Right atrium auricular region (tissue), 2 donors: ENCODE results near the gene HDGFL2. TPM values are rescaled to one million over a fixed set of nuclear protein-coding genes. Genes with fewer than 3 reads are reported as not detected.
A peak's percentile ranks its signal among the peaks of the same experiment; 100 is the strongest.

Source experiments
- DNase-seq: peaks from one replicate; pipeline ENCODE4 v3.0.0-alpha.2; 2019; ENCODE audit warnings: low spot score
- H3K27ac ChIP-seq, 2 donors: fragments of 200-600 bp; sonication (generic); 1 replicate in 1 of 2; 2 replicates in 1 of 2; pipeline ENCODE4 v1.5.1; 2016 to 2019
- H3K27me3 ChIP-seq, 2 donors: fragments of 200-600 bp; sonication (generic); one replicate each; pipeline versions ENCODE4 v1.5.1 to v1.6.0; 2017 to 2019
- H3K36me3 ChIP-seq: fragments of 200-600 bp; sonication (generic); one replicate; pipeline ENCODE4 v1.5.1; 2016
- H3K4me1 ChIP-seq, 2 donors: fragments of 200-600 bp; sonication (generic); one replicate each; pipeline versions ENCODE4 v1.5.1 to v1.6.0; 2017 to 2019
- H3K4me3 ChIP-seq, 2 donors: fragments of 200-600 bp; sonication (generic); 1 replicate in 1 of 2; 2 replicates in 1 of 2; pipeline ENCODE4 v1.5.1; 2017 to 2019; ENCODE audit warnings: mild to moderate bottlenecking in 1 of 2, moderate library complexity in 1 of 2
- H3K9me3 ChIP-seq, 2 donors: fragments of 200-600 bp; sonication (generic); one replicate each; pipeline ENCODE4 v1.5.1; 2019
- CTCF ChIP-seq, 2 donors: fragments of 200-600 bp; sonication (generic); IDR thresholded peaks; one replicate each; pipeline ENCODE4 v1.5.1; 2019; ENCODE audit warnings: antibody characterized with exemption in 2 of 2
- total RNA-seq, 2 donors: library from RNA; depleted of rRNA; stranded (reverse); fragments of >200 nt; gene quantifications; one replicate each; pipeline ENCODE4 v1.1.0, GENCODE V29; 2016

HDGFL2 gene
- total RNA-seq, 2 donors from 2014 or later = 18.3 to 24.8 TPM

GRCh38 chr19:4473011-4473762 is 1.1 kb downstream of the HDGFL2 start:
- TF ChIP-seq CTCF (IDR thresholded peaks at IDR 0.05) = no peak
- Histone ChIP-seq H3K27me3 (no peaks in the 10 kb centered on the region), H3K4me3 (peak overlapping the region; percentile 85 to 98), H3K9me3 (no peaks in the 10 kb centered on the region), H3K27ac (peak overlapping the region in 1 of 2 donors; percentile 69), H3K36me3 (peaks cover 8% of the 10 kb centered on the region), H3K4me1 (peaks cover 0 to 30% of the 10 kb centered on the region in 2 donors)
- DNase-seq = no peak

- DNase-seq = no peak
- TF ChIP-seq CTCF (IDR thresholded peaks at IDR 0.05) = no peak
- Histone ChIP-seq H3K27ac (peak overlapping the region in 1 of 2 donors; percentile 69), H3K27me3 (no peaks in the 10 kb centered on the region), H3K36me3 (peaks cover 8% of the 10 kb centered on the region), H3K9me3 (no peaks in the 10 kb centered on the region), H3K4me1 (peaks cover 0 to 30% of the 10 kb centered on the region in 2 donors), H3K4me3 (peak overlapping the region in 1 of 2 donors; percentile 28)
These were observed 1.8 kb downstream of the HDGFL2 start for GRCh38 chr19:4473763-4474513.

GRCh38 chr19:4474514-4475022 is 2.5 kb downstream of the HDGFL2 start:
- Histone ChIP-seq H3K9me3 (no peaks in the 10 kb centered on the region), H3K27ac (peak overlapping the region in 1 of 2 donors; percentile 31), H3K27me3 (no peaks in the 10 kb centered on the region), H3K36me3 (peaks cover 8% of the 10 kb centered on the region), H3K4me1 (peaks cover 0 to 30% of the 10 kb centered on the region in 2 donors), H3K4me3 (peak overlapping the region in 1 of 2 donors; percentile 28)
- no peak for TF ChIP-seq CTCF (IDR thresholded peaks at IDR 0.05)
- no peak for DNase-seq

- H3K36me3 ChIP-seq = peaks cover 10% of the 10 kb centered on the region
- no peak for TF ChIP-seq CTCF (IDR thresholded peaks at IDR 0.05)
These were observed 5.1 kb downstream of the HDGFL2 start for GRCh38 chr19:4477034-4477801.

GRCh38 chr19:4482721-4483364 is 10.7 kb downstream of the HDGFL2 start:
- no peaks in the 10 kb centered on the region for H3K9me3 ChIP-seq
- H3K4me3 ChIP-seq = no peak overlapping the region
- H3K4me1 ChIP-seq = peaks cover 0 to under 1% of the 10 kb centered on the region in 2 donors
- TF ChIP-seq CTCF (IDR thresholded peaks at IDR 0.05) = no peak
- H3K27ac ChIP-seq = no peak overlapping the region
- no peaks in the 10 kb centered on the region for H3K27me3 ChIP-seq
- DNase-seq = no peak
- peaks cover 12% of the 10 kb centered on the region for H3K36me3 ChIP-seq

More at GRCh38 chr19:4477034-4477801, 5.1 kb downstream of the HDGFL2 start:
- no peak for DNase-seq
- Histone ChIP-seq H3K4me1 (peaks cover 0 to 26% of the 10 kb centered on the region in 2 donors), H3K9me3 (no peaks in the 10 kb centered on the region), H3K4me3 (no peak overlapping the region), H3K27me3 (no peaks in the 10 kb centered on the region), H3K27ac (no peak overlapping the region)
